ENCODE data around the gene TCERG1. TPM values are rescaled to one million over a fixed set of nuclear protein-coding genes. Genes with fewer than 3 reads are reported as not detected.

Gene TCERG1
- total RNA-seq, 1 donor from 2014 or later, result 227 TPM

DNA sequence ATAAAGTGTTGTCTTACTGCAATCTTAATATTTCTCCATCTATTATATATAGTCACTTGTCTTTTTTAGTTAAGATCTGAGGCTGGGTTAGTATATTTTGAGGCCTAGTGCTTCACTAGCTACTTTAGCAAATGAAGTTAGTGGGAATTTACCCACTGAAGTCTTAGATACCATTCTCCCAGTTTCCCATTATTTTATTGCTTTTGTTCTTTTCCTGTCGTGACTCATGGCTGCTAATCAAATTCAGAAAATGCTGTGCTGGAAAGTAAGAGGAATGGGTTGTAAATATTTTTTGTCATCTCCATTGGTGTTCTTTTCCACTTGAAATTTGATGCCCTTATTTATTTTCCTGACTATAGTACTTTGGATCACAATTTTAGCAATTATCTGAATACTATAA, 14.2 kb downstream of the TCERG1 start:
- Mint-ChIP-seq H3K27ac (no peak overlapping the region), H3K27me3 (ENCODE audit: insufficient read depth, low read depth) (no peaks in the 10 kb centered on the region), H3K36me3 (peaks cover 30% of the 10 kb centered on the region), H3K4me3 (no peak overlapping the region), H3K4me1 (peaks cover 3% of the 10 kb centered on the region), H3K9me3 (no peaks in the 10 kb centered on the region)
- Histone ChIP-seq H3K9ac (no peak overlapping the region), H3K27ac (no peak overlapping the region), H3K4me2 (no peak overlapping the region), H4K20me1 (ENCODE audit: low read depth) (peaks cover 32% of the 10 kb centered on the region), H3K4me1 (no peaks in the 10 kb centered on the region), H3K36me3 (peaks cover 67% of the 10 kb centered on the region), H3K79me2 (ENCODE audit: low read depth) (peaks cover 87% of the 10 kb centered on the region), H3K4me3 (no peak overlapping the region), H3K27me3 (no peaks in the 10 kb centered on the region), H3K9me3 (ENCODE audit: low read depth) (no peaks in the 10 kb centered on the region), H2AFZ (replicated peaks) (no peak overlapping the region), H3F3A (ENCODE audit: low read depth) (peaks cover 13% of the 10 kb centered on the region)
- TF ChIP-seq EZH2phosphoT487 (IDR thresholded peaks at IDR 0.05) (no peak), EZH2 (IDR thresholded peaks at IDR 0.05) (no peak)
- TF ChIP-seq, protein P1, sequence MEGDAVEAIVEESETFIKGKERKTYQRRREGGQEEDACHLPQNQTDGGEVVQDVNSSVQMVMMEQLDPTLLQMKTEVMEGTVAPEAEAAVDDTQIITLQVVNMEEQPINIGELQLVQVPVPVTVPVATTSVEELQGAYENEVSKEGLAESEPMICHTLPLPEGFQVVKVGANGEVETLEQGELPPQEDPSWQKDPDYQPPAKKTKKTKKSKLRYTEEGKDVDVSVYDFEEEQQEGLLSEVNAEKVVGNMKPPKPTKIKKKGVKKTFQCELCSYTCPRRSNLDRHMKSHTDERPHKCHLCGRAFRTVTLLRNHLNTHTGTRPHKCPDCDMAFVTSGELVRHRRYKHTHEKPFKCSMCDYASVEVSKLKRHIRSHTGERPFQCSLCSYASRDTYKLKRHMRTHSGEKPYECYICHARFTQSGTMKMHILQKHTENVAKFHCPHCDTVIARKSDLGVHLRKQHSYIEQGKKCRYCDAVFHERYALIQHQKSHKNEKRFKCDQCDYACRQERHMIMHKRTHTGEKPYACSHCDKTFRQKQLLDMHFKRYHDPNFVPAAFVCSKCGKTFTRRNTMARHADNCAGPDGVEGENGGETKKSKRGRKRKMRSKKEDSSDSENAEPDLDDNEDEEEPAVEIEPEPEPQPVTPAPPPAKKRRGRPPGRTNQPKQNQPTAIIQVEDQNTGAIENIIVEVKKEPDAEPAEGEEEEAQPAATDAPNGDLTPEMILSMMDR (IDR thresholded peaks at IDR 0.05), result no peak
- no peak for DNase-seq (ENCODE audit: low spot score)

DNA sequence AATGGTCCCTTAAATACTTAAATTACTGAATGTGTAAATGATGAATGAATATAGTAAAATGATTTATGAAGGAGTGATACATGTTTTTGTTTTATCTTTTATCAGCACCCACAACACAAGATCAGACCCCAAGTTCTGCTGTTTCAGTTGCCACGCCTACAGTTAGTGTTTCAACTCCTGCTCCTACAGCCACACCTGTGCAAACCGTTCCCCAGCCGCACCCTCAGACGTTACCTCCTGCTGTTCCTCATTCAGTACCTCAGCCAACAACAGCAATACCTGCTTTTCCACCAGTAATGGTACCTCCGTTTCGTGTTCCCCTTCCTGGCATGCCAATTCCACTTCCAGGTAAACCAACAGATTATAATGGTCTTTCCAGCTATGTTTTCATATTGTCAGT, 16.3 kb downstream of the TCERG1 start:
- Histone ChIP-seq H4K20me1 (ENCODE audit: low read depth) (peaks cover 41% of the 10 kb centered on the region), H3F3A (ENCODE audit: low read depth) (peaks cover 28% of the 10 kb centered on the region), H3K4me3 (no peak overlapping the region), H3K4me2 (no peak overlapping the region), H3K79me2 (ENCODE audit: low read depth) (peaks cover 88% of the 10 kb centered on the region), H3K9me3 (ENCODE audit: low read depth) (no peaks in the 10 kb centered on the region), H2AFZ (replicated peaks) (no peak overlapping the region), H3K9ac (no peak overlapping the region), H3K27me3 (no peaks in the 10 kb centered on the region), H3K27ac (no peak overlapping the region), H3K36me3 (peaks cover 67% of the 10 kb centered on the region), H3K4me1 (no peaks in the 10 kb centered on the region)
- Mint-ChIP-seq H3K27me3 (ENCODE audit: insufficient read depth, low read depth) (no peaks in the 10 kb centered on the region), H3K4me3 (no peak overlapping the region), H3K36me3 (peaks cover 24% of the 10 kb centered on the region), H3K9me3 (no peaks in the 10 kb centered on the region), H3K27ac (no peak overlapping the region), H3K4me1 (peaks cover 11% of the 10 kb centered on the region)
- TF ChIP-seq EZH2phosphoT487 (IDR thresholded peaks at IDR 0.05) (no peak), EZH2 (IDR thresholded peaks at IDR 0.05) (no peak)
- TF ChIP-seq, protein P1 (IDR thresholded peaks at IDR 0.05), result no peak
- DNase-seq (ENCODE audit: low spot score), result no peak

DNA sequence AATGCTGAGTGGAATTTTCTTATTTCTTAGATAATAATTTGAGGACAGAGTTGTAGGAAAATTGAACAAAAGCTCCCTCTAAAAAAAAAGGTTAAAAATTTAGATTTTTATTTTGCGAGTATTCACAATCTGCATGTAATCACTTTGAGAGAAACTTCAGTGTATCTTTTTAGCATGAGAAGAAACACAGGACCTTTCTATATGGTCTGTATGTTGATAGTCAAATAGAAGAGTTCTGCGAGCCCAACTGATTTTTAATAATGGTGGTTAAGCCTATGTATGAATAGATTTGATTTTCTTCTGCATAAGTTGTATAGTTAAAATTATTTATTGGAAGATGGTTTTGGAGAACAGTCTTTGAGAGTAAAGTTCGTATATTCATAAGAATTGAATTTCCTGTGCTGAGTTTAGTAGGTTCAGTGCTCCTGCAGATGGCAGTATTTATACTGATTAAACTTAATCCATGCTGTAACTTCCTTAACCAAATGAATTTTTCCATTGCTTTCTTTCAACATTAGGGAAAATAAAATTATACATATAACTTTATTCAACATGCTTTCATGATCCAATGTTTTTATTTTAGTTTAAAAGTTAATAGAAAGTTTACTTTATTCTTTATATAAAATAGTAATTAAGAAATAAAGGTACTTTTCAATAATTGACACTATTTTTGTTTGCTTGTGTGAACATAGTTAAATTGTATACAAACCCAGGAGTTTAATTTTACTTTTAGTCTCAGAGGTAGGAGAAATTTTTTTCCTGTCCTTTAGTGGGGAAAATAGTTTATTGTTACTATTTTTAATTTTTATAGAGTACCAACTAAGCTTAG, 19.6 kb downstream of the TCERG1 start:
- H3K9me3 ChIP-seq (ENCODE audit: low read depth), result no peaks in the 10 kb centered on the region
- H3F3A ChIP-seq (ENCODE audit: low read depth), result peaks cover 20% of the 10 kb centered on the region
- no peak overlapping the region for H2AFZ ChIP-seq (replicated peaks)
- no peak overlapping the region for H3K4me3 ChIP-seq
- H3K27me3 Mint-ChIP-seq (ENCODE audit: insufficient read depth, low read depth), result no peaks in the 10 kb centered on the region
- H3K9me3 Mint-ChIP-seq, result no peaks in the 10 kb centered on the region
- H3K4me3 Mint-ChIP-seq, result no peak overlapping the region
- H3K36me3 ChIP-seq, result peaks cover 59% of the 10 kb centered on the region
- H3K27ac Mint-ChIP-seq, result no peak overlapping the region
- H3K4me1 Mint-ChIP-seq, result peaks cover 11% of the 10 kb centered on the region
- peaks cover 61% of the 10 kb centered on the region for H3K79me2 ChIP-seq (ENCODE audit: low read depth)
- H3K36me3 Mint-ChIP-seq, result peaks cover 29% of the 10 kb centered on the region
- no peaks in the 10 kb centered on the region for H3K27me3 ChIP-seq
- no peak for TF ChIP-seq EZH2phosphoT487 (IDR thresholded peaks at IDR 0.05)
- TF ChIP-seq, protein P1 (IDR thresholded peaks at IDR 0.05), result peak; percentile 48
- H3K27ac ChIP-seq, result no peak overlapping the region
- no peaks in the 10 kb centered on the region for H3K4me1 ChIP-seq
- DNase-seq (ENCODE audit: low spot score), result peak; percentile 8
- peaks cover 29% of the 10 kb centered on the region for H4K20me1 ChIP-seq (ENCODE audit: low read depth)
- H3K9ac ChIP-seq, result no peak overlapping the region
- no peak overlapping the region for H3K4me2 ChIP-seq
